NCI-H82 (cell line): ENCODE data around the gene LHFPL2.

ENCODE experiments used
- DNase-seq: peaks from one replicate; lab custom pipeline; 2025; lab: John Stamatoyannopoulos, UW

Gene LHFPL2

DNA sequence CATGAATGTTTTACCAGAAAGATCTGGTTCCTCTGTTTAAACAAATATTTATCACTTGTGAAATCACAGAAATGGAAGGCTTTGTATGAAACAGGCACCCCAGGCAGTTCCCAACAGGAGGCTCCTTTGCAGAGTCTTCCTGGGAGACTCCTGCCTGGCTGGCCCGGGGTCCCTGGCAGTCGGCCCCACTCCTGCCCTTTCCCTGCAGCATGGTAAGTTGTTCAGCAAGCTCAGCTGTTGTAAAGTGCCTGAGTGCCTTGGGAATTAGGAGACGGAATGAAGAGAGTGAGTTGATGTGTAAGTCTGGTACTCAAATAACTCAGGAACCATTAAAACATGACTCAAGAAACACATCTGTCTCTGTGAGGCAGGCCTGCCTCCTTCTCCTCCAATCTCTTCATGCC, 17.5 kb upstream of the LHFPL2 start:
- no peak for DNase-seq

DNA sequence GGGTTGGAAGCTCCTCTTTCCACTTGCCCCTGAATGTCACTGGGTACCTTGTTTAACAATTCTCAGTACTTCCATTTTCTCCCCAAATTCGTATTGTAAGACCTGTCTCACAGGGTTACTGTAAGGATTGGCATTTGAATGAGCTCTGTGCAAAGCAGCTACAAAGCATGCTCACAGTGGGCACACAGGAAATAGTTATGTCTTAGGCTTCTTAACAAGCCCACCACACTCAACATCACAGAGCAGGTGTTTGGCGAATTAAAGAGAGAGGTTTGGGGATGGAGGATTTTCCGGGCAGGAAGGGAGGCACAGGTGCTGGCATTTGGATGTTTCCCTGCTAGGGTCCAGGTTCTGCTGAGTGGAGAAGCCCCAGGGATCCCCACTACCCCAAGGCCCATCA, 17.0 kb upstream of the LHFPL2 start:
- DNase-seq: no peak

DNA sequence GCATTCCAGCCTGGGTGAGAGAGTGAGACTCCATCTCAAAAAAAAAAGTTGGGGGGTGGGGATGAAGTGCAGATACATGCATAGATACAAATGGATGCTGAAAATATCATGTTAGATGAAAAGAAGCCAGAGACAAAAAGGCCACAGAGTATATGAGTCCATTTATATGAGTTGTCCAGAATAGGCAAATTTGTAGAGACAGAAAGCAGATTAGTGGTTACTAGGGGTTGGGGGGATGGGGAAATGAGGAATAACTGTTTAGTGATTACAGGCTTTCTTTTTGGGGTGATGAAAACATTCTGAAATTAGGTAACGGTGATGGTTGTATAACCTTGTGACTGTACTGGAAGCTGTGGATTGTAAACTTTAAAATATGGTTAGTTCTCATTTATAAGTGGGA, 13.8 kb upstream of the LHFPL2 start:
- no peak for DNase-seq

DNA sequence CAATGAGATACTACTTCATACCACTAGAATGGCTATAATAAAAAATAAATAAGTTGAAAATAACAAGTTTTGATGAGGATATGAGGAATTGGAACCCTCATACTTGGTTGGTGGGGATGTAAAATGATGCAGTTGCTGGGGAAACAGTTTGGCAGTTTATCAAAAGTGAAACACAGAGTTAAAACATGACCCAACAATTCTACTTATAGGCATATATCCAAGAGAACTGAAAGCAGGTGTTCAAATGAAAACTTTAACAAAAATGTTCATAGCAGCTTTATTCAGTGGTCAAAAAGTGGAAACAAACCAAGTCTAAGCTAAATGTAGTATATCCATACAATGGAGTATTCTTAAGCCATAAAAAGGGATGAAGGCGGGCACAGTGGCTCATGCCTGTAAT, 13.1 kb upstream of the LHFPL2 start:
- no peak for DNase-seq

DNA sequence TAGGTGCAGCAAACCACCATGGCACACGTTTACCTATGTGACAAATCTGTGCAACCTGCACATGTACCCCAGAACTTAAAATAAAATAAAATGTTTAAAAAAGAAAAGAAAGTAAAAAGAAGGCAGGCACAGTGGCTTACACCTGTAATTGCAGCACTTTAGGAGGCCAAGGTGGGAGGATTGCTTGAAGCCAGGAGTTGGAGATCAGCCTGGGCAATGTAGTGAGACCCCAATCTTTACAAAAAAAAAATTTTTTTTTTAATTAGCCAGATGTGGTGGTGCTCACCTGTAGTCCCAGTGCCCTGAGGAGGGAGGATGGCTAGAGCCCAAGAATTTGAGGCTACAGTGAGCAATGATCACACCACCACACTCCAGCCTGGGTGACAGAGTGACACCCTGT, 12.5 kb upstream of the LHFPL2 start:
- DNase-seq: no peak

DNA sequence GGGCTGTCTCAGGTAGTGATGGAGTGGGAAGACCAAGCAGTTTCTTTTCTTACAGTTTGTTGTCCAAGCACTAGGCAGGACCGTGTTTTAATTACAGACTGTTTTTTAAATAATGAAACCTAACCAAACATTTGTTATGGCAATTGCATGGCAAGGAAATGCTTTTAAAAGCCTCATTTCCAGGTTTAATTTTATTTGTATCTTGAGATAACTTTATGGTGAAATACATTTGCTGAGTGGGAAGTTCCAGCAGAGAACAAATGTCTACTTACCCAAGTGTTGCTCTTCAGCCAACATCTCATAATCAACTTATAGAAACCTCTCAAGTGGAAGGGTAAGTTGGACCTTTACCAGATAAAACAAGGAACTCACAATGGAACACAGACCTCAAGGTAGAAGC, 11.8 kb upstream of the LHFPL2 start:
- no peak for DNase-seq

DNA sequence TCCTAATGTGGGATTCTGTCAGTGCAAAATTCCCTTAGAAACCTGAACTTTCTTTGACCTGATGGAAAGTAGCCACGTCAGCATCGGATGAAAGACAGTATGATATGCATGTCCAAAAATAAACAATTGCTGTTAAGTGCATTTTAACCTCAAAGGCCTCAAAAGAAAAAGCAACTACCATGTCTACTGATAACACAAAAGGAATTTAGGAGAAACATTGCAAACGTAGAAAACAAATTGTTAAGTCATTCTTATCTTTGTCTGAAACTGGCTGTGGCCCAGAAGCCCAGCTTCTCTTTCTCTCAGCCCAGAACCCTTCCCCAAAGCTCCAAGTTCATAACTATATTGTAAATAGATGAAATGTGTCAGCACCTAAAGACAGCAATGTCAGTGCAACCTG, 11.1 kb upstream of the LHFPL2 start:
- DNase-seq: no peak

DNA sequence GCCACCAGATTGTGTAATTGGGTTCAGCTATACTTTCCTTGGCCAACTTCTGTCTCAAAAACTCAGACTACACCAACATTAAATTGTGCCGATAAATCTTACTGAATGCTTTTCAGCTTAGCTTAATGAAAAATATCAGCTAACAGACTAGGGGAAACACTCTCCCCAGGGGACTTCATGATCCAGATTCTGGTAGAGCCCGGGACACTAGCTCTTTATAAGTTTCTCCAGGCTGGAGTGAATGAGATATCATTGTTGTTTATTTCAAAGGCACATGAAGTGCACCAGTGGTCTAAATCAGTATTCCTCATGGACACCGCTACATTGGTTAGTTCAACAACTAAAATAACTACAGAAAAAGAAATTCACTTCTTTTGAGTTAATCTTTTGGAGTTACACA, 10.5 kb upstream of the LHFPL2 start:
- DNase-seq: no peak

DNA sequence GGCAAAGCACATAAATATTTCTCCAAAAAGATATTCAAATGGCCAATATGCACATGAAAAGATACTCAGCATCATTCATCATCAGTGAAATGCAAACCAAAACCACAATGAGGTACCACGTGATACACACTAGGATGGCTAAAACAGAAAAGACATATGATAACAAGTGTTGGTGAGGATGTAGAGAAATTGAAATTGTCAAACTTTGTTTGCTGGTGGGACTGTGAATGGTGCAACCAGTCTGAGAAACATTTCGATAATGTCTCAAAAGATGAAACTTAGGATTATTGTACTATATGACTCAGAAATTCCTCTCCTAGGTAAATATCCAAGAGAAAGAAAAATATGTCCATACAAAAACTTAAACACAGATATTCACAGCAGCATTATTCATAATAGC, 8.6 kb upstream of the LHFPL2 start:
- DNase-seq: no peak

DNA sequence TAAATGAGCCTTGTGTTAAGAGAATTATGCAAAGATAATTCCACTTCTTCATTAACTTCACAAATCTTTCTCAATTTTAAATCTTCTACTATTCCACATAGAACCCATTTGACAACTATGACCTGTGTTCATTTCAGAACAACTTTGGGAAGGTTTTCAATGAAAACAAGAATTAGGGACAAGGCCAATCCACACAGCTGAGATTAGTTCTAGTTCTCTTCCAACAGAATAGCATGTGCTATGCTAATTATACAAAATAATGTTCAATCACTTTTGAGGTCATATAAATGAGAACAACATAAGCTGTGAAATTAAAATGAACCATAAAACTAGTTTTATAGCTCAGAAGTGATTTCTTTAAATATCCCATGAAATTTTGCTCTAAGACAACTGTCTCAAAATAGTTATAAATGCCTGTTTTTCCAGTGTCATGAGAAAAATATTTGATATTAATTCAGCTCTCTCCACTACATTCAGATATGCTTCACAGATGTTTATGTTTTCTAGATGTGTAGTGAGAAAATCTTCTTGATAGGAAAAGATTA, 7.2 kb upstream of the LHFPL2 start:
- DNase-seq: no peak

DNA sequence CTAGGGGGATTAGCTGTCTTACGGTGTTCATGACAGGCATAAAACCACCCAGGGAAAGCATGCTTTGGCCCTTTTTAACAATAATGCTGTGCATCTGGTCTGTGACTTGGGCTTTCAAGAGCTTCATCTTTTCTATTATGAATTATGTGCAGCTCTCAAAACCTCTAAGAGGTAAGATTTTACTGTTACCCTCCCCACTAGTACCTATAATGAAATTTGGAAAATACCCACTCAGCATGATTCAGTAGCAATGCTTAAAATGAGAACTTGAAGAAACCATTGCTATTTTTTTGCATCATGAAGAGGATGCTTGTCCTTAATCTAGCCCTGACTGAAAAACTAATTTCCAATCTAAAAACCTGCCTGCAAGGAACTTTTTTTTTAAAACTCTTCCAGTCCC, 5.8 kb upstream of the LHFPL2 start:
- DNase-seq: peak; percentile 40

DNA sequence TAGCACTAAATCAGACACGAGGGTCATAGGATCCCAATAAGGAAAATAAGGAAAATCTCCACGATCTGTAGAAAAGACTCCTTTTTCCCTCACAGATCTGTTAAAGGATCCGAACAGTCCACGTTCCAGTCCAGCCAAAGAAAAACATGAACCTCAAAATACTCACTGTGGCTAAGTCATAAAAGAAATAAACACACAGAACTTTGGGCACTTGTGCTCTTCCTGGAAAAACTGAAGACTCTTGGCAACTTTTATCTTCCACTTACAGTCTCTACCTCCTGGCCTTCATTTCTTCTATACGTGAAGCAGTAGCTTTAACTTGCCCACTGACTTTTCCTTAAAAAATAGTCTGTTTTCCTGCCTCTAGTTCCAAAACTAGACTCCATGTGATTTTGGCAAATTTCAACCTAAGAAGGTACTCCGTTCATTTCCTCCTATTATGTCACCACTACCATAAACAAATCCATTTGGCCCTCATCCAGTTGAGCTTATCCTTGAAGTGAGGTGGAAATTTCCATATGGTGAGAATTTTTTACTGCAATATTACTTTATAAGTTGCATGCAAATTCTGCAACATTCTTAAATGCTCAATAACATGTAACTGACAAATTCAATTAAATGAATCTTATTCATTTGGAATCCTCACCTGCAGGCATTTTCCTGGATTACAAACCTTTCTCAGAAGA, 5.3 kb upstream of the LHFPL2 start:
- peak; percentile 67 for DNase-seq

DNA sequence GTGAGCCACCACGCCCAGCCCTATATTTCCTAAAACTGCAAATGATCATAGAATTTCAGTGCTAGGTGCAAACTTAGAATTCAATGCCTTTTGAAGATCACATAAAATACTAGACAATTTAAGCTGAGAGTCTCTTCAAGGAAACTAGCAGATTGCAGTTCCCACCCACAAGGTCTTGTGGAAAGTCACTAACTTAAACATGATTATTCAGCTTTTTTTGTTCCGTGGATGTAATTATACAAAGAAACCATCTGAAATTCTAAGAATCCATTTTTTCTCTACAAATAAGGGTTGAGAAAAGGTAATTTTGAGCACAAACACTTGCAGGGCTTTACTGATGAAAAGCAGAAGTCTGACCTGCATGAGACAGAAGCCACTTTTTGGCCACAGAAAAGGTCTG, 4.5 kb upstream of the LHFPL2 start:
- no peak for DNase-seq

DNA sequence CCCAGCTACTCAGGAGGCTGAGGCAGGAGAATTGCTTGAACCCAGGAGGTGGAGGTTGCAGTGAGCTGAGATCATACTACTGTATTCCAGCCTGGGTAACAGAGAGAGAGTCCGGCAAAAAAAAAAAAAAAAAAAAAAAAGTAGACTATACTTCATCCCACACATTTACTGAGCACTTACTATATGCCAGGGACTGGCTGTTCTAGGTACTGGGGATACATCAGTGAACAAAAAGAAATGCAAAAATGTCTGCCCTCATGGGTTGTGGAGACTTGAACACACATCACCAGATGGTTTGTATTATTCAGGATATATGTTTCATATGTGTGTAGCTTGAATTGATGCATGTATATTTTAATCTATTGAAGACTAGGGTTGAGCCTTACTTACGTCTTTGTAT, 2.9 kb upstream of the LHFPL2 start:
- DNase-seq: no peak

DNA sequence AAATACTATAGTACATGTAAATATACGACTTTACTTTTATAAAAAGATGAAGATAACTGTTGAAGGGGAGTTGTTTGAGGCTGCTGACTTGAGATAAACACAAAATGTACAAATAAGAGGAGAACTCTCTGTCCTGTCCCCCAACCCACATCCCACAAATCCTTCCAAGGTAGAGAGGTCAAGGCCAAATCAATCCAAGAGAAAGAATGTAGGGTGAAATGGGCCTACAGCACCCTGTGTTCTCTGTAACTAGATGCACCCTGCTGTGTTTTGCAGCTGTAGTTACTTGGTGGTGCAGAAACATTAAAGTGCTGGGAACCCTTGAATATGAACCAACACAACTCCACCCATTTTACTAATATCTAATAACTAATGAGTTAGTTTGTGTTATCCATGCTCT, 2.0 kb upstream of the LHFPL2 start:
- DNase-seq: no peak

DNA sequence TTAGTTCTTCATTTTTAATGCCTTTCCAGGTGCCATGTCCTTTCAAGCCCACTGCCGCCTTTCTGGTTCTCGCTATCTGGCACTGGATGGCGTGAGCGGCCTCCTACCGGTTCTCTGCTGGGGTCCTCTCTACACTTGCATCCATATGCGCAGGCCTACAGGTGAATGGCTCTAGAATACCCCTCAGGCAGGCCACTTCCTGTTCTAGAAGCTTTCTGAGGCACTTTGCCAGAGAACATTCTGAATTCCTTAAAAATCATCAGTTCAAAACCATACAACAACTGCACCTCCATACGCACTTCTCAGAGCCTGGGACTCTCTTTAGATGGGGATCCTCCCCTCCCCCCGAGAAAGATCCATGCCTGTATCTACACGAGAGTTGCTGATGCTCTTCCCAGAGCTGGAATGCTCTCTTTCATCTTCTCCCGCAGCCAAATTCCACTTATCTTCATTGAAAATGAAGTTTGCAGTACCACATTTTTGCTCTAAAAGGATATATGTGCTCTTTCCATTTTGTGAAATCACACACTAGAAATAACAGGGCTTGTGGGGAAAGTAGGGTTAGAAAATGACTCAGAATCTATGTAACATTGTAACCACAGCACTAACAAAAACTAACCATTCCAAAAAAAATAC, 1.4 kb upstream of the LHFPL2 start:
- DNase-seq: no peak

DNA sequence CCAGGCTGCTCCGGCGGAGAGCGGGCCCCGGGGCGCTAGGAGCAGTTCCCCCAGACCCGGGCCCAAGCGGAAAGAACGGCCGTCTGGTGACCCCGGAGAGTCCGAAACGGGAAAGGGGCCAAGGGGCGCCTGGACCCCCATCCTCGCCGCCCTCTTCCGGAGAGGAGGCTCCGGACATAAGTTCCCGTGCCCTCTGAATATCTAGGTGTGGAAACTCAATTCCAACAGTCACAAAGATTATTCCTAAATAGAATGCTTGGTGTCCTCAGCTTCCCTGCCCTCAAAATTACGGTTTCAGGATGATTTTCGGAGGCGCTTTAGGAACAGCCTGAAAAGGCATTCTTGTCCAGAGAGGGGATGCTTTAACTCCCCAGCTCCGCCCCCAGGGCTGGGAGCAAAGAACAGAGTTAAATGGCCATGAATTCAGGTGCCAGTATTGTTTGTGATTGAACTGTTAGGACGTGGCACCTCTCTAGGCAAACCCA, 681 bp upstream of the LHFPL2 start:
- peak; percentile 35 for DNase-seq

DNA sequence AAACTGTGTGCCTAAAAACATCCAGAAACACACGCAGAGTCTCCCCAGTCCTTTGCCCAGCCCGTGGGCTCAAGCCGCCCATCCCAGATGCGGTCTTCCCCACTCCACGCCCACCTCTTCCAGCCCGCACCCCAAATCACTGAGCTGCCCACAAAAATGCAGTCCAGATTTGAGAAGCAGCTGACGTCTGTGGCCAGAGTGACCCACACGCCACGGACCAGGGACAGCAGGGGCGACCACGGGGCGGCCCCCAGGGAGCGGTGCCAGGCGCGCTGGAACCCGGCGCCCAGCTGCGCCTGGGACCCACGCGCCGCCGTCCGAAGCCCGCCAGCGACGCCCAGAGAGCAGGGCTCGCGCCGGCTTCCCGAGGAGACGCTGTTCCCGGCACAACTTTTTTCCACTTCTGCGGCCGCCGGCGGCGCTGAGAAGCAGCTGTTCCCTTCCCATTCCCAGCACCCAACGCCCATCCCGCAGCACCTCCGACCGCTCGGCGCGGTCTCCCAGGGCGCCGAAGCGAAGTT, 674 bp downstream of the LHFPL2 start:
- peak; percentile 73 for DNase-seq

DNA sequence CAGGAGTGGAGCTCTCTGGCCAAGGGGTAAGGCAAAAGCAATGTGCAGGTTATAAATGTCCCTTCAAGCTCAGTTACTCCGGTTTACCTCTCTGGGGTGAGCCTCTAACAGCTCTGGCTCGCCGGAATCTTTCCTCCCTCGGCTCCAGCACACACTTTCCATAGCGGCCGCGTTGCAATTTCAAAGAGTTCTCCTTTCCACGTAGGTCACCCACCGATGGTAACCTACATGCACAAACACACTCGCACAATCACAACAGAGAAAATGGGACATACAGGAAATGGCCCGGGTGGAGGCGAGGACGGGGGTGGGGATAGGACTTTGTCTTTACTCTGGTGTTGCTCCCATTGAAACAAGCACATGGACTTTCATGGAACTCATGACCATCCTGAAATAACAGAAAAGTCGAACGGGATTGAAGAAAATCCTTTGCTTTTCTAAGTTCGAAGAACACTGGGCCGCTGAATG, 1.2 kb downstream of the LHFPL2 start:
- peak; percentile 63 for DNase-seq

DNA sequence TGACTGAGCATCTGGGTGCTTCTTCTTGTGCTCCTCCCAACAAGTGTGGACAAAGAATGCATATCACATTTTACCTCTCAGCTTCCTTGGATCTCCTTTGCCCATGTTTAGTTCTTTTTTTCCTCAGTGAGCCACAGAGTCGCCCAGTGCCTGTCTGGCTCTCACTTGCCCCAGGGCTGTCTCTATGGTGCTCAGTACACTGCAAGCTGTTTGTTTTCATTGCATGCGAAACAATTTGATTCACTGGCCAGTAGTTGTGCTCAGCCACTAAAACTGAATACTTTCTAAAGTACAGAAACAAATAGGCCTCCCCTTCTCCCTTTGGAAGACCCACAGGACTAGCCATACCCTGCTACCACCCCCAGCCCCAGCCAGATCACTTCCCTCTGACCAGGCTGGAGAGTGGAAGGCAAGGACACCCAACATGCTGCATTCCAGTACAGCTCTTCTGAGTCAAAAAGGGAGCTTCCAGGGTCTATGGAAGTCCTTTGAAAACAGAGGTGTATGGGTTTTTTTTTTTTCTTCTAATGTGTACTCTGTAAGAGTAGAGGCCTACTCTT, 3.8 kb downstream of the LHFPL2 start:
- no peak for DNase-seq

DNA sequence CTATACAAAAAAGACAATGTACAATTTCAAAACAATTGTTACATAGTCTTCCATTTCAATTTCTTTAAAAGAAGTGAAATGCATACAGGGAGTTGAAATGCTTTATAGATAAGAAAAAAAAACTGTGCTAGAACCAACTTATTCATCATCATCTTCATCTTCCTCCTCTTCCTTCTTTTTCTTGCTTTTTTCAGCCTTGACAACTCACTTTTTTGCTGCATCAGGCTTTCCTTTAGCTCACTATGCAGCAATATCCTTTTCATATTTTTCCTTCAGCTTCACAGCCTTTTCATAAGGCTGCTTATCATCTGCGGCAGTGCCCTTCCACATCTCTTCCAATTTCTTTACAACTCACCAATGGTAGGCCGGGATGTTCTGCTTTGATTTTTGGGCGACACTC, 4.4 kb downstream of the LHFPL2 start:
- no peak for DNase-seq

DNA sequence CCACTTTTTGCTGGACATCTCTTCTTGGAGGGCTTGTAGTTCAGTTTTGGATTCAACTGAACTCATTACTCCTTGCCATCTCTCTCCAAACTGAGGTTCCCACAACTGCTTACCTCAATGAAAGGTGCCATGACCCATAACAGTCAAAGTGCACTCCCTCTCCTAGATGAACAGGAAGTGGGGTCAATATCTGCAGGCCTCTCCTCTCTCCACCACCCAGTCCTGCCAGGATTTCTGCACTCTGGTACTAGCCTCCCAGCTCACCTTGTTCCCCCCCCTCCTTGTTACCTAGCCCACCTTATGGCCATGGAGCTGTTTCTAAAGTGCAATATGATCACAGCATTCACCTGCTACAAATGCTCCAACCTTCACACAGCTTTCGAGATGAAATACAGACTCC, 5.9 kb downstream of the LHFPL2 start:
- no peak for DNase-seq
